HG02973 (cell line): ENCODE data around the gene LAIR2.

Experiments used
- ATAC-seq: cut with Tn5 transposase; IDR thresholded peaks from one replicate; pipeline ENCODE4 v1.9.1; 2021; ENCODE audit warnings: moderate library complexity; ENCODE audit not compliant: unreplicated experiment

The LAIR2 gene

GRCh38 chr19:54502518-54503048 lies at the start of gene LAIR2:
TSS of gene LAIR2 (plus strand) at chr19:54502831. CDS start at chr19:54502919, 88 bp downstream.
- no peak for ATAC-seq

GRCh38 chr19:54453921-54454780 lies 48.5 kb upstream of the LAIR2 start:
- ATAC-seq, result no peak

- no peak for ATAC-seq
These were observed 47.6 kb upstream of the LAIR2 start for GRCh38 chr19:54454781-54455675.

- ATAC-seq, result no peak
These were observed 46.7 kb upstream of the LAIR2 start for GRCh38 chr19:54455786-54456422.

- ATAC-seq, result no peak
These were observed 45.9 kb upstream of the LAIR2 start for GRCh38 chr19:54456423-54457373.

GRCh38 chr19:54457773-54458647 lies 44.6 kb upstream of the LAIR2 start:
- ATAC-seq, result no peak

GRCh38 chr19:54458648-54459281 lies 43.9 kb upstream of the LAIR2 start:
- no peak for ATAC-seq

GRCh38 chr19:54459282-54460229 lies 43.1 kb upstream of the LAIR2 start:
- ATAC-seq, result no peak

- no peak for ATAC-seq
These were observed 42.2 kb upstream of the LAIR2 start for GRCh38 chr19:54460230-54461005.

- ATAC-seq, result no peak
These were observed 41.4 kb upstream of the LAIR2 start for GRCh38 chr19:54461210-54461609.

GRCh38 chr19:54461613-54462012 lies 41.0 kb upstream of the LAIR2 start:
- ATAC-seq, result no peak

- ATAC-seq, result no peak
These were observed 40.5 kb upstream of the LAIR2 start for GRCh38 chr19:54462047-54462654.

- ATAC-seq, result peak; percentile 11
These were observed 39.7 kb upstream of the LAIR2 start for GRCh38 chr19:54462655-54463530.

GRCh38 chr19:54463531-54464043 lies 39.0 kb upstream of the LAIR2 start, which contains the start of gene LENG9:
TSS of gene LENG9 (minus strand) at chr19:54463778. CDS start at chr19:54463526, 252 bp downstream.
- ATAC-seq, result peak; percentile 48
